ENCODE measurements around the gene EIF3B. TPM values are rescaled to one million over a fixed set of nuclear protein-coding genes. Genes with fewer than 3 reads are reported as not detected.

EIF3B gene
- total and polyA plus RNA-seq, 8 donors = 91.4 to 168 (median 153) TPM

DNA sequence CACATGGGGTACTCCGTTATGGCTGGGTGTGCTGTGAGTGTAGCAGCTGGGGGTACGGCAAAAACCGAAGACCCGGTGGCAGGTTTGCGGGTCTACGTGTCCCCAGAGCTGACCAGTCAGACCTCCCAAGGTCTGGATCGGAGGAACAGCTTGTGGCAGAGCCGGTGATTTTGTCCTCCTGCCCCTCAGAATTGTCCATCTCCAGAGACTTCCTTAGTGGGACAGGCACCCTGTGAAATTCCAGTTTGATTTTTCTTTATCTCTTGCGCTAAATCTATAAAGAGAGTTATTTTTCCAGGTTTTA is 1.0 kb downstream of the EIF3B start:
- intact Hi-C loops (cut with DNase I) = no loop called here
- peaks cover 0 to 28% of the 10 kb centered on the region in 2 donors for H3K36me3 ChIP-seq
- peak overlapping the region in 1 of 2 donors; percentile 100 for H3K27ac ChIP-seq
- DNase-seq = no peak
- no peaks in the 10 kb centered on the region for H3K9me3 ChIP-seq
- TF ChIP-seq, protein P1, sequence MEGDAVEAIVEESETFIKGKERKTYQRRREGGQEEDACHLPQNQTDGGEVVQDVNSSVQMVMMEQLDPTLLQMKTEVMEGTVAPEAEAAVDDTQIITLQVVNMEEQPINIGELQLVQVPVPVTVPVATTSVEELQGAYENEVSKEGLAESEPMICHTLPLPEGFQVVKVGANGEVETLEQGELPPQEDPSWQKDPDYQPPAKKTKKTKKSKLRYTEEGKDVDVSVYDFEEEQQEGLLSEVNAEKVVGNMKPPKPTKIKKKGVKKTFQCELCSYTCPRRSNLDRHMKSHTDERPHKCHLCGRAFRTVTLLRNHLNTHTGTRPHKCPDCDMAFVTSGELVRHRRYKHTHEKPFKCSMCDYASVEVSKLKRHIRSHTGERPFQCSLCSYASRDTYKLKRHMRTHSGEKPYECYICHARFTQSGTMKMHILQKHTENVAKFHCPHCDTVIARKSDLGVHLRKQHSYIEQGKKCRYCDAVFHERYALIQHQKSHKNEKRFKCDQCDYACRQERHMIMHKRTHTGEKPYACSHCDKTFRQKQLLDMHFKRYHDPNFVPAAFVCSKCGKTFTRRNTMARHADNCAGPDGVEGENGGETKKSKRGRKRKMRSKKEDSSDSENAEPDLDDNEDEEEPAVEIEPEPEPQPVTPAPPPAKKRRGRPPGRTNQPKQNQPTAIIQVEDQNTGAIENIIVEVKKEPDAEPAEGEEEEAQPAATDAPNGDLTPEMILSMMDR (IDR thresholded peaks at IDR 0.05) = no peak
- peak overlapping the region; percentile 96 to 98 for H3K4me3 ChIP-seq
- H3K4me1 ChIP-seq = peaks cover 33 to 60% of the 10 kb centered on the region in 2 donors
- ATAC-seq = no peak
- H3K27me3 ChIP-seq = no peaks in the 10 kb centered on the region

DNA sequence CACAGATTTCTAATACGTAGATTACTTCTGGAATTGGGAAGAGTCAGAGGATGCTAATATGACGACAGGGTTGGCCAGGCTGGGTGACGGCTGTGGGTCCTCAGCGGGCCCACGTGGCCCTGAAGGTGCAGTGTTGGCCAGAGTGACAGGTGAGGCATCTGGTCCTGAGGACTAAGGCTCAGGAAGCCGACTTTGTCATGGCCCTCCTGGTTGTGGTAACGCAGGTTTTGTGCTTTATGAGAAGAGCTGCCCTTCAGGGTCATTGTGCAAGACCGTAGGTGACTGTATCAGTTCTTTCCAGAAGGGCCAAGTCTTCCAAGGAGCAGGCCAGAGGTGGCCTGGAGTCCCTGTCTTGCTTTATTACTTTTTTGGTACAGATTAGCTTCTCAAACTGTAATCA is 2.5 kb downstream of the EIF3B start:
- no peak for ATAC-seq
- H3K27me3 ChIP-seq = no peaks in the 10 kb centered on the region
- DNase-seq = no peak
- intact Hi-C loops (cut with DNase I) = no loop called here
- H3K36me3 ChIP-seq = peaks cover 0 to 43% of the 10 kb centered on the region in 2 donors
- peak overlapping the region in 1 of 2 donors; percentile 23 for H3K27ac ChIP-seq
- peaks cover 33 to 69% of the 10 kb centered on the region in 2 donors for H3K4me1 ChIP-seq
- TF ChIP-seq, protein P1 (IDR thresholded peaks at IDR 0.05) = no peak
- no peaks in the 10 kb centered on the region for H3K9me3 ChIP-seq
- no peak overlapping the region for H3K4me3 ChIP-seq

DNA sequence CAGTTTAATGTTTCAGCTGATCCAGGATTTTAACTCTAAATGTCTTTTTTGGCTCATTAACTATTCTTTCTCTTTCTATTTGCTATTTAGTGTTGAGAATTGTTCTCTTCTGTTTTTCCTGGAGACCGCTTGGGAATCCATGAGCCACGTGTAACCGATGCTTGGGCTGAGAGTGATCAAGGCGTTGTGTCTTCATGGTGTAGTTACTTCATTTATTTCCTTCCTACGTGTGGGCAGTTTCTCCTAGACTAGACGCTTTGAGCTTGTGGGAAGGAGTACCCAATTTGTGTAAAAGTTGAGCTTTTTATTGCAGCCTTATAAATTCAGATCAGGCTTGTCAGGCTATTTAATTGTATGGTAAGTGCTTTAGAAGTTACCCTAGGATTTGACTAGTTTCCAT is 2.9 kb downstream of the EIF3B start:
- Histone ChIP-seq H3K27ac (peak overlapping the region in 1 of 2 donors; percentile 23), H3K36me3 (peaks cover 0 to 47% of the 10 kb centered on the region in 2 donors), H3K27me3 (no peaks in the 10 kb centered on the region), H3K9me3 (no peaks in the 10 kb centered on the region), H3K4me1 (peaks cover 33 to 69% of the 10 kb centered on the region in 2 donors), H3K4me3 (no peak overlapping the region)
- TF ChIP-seq, protein P1 (IDR thresholded peaks at IDR 0.05) = no peak
- intact Hi-C loops (cut with DNase I) = no loop called here
- DNase-seq = no peak
- ATAC-seq = no peak

DNA sequence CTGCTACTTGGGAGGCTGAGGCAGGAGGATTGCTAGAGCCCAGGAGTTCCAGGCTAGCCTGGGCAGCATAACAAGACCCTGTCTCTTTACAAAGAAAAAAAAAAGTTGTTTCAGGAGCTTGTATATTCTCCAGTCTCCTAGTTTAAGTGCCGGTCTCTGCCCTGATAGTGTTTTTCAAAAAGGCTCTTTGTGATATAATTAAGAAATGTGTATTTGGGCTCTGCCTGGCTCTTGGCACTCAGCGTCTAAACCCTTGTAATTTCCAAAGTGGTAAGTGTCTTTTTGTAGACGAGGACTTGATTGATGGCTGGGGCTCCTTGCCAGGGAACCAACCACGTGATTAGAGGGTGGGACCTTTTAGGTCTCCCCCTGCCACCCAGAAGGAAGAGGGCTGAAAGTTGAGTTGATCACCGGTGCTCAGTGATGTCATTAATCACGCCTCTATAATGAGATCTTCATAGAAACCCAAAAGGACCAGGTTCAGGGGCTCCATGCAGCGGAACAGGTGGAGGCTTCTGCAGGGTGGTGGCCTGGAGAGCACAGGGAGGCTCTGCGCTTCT is 4.4 kb downstream of the EIF3B start:
- DNase-seq (peak in 1 of 4 donors; percentile 32), ATAC-seq (no peak)
- Histone ChIP-seq H3K4me1 (peaks cover 27 to 61% of the 10 kb centered on the region in 2 donors), H3K9me3 (no peaks in the 10 kb centered on the region), H3K27me3 (no peaks in the 10 kb centered on the region), H3K36me3 (peaks cover 4 to 62% of the 10 kb centered on the region in 2 donors), H3K4me3 (no peak overlapping the region), H3K27ac (no peak overlapping the region)
- intact Hi-C loops (cut with DNase I) = no loop called here
- TF ChIP-seq, protein P1 (IDR thresholded peaks at IDR 0.05) = no peak

DNA sequence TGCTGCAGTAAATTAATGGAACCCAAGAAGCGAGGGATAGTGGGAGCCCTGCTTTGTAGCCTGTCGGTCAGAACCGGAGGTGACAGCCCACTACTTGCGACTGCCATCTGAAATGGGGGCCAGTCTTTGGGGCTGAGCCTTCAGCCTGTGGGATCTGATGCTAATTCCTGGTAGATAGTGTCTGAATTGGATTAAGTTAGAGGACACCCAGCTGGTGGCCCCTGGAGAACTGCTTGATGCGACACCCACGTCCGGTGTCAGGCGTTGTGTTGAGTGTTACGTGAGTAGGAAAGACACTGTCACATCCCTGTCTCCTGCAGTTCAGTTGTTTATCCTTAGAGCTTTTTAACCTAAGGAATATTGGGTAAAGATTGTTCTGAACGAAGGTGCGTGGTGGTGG is 5.0 kb downstream of the EIF3B start:
- Histone ChIP-seq H3K4me3 (no peak overlapping the region), H3K4me1 (peaks cover 27 to 61% of the 10 kb centered on the region in 2 donors), H3K27ac (no peak overlapping the region), H3K36me3 (peaks cover 4 to 68% of the 10 kb centered on the region in 2 donors), H3K27me3 (no peaks in the 10 kb centered on the region), H3K9me3 (no peaks in the 10 kb centered on the region)
- intact Hi-C loops (cut with DNase I) = no loop called here
- ATAC-seq (no peak), DNase-seq (no peak)
- TF ChIP-seq, protein P1 (IDR thresholded peaks at IDR 0.05) = no peak

All from left lung (tissue), 10 donors.